H1 (cell line): Measurements from ENCODE around the gene RASD1. TPM values are rescaled to one million over a fixed set of nuclear protein-coding genes. Genes with fewer than 3 reads are reported as not detected.

Experiments
- CTCF ChIA-PET: fragments of 300-600 bp; sonication (Branson Sonifier 250); formaldehyde crosslinking; loops from one replicate; lab custom pipeline; 2021; ENCODE audit not compliant: partially characterized antibody; lab: Charles Lee
- POLR2A ChIA-PET: fragments of 300-600 bp; sonication (Branson Sonifier 250); formaldehyde crosslinking; loops from one replicate; lab custom pipeline; 2021; ENCODE audit warnings: inconsistent platforms; ENCODE audit not compliant: partially characterized antibody; lab: Charles Lee
- DNase-seq, 2 experiments: peaks; one replicate each; pipeline versions ENCODE4 v3.0.0 to v3.0.0-alpha.2; 2010 to 2022; ENCODE audit warnings: low spot score in 2 of 2, low read depth in 1 of 2, mixed read lengths in 1 of 2
- FAIRE-seq: peaks from 2 replicates; lab custom pipeline; 2011; peaks lifted over from hg19 to GRCh38; lab: Jason Lieb, UNC
- H2AFZ ChIP-seq: 2 replicates; pipeline ENCODE4 v1.8.1; 2012; ENCODE audit warnings: low read length, inconsistent platforms
- H2AK5ac ChIP-seq: 2 replicates; pipeline ENCODE4 v1.6.1; 2013; ENCODE audit warnings: low read depth, low read length
- H2BK120ac ChIP-seq: replicated peaks from 2 replicates; pipeline ENCODE3; 2013; ENCODE audit warnings: low read depth, low read length, inconsistent platforms
- H2BK12ac ChIP-seq: 2 replicates; pipeline ENCODE4 v1.6.1; 2013; ENCODE audit warnings: low read depth, low read length
- H2BK15ac ChIP-seq: 2 replicates; pipeline ENCODE4 v1.6.1; 2013; ENCODE audit warnings: low read length
- H2BK20ac ChIP-seq: 2 replicates; pipeline ENCODE4 v1.6.1; 2013; ENCODE audit warnings: low read length
- H2BK5ac ChIP-seq: 2 replicates; pipeline ENCODE4 v1.6.1; 2013; ENCODE audit warnings: low read depth, low read length
- H3K14ac ChIP-seq: 2 replicates; pipeline ENCODE4 v1.6.1; 2013; ENCODE audit warnings: inconsistent platforms; ENCODE audit not compliant: insufficient read length
- H3K18ac ChIP-seq: 2 replicates; pipeline ENCODE4 v1.6.1; 2013; ENCODE audit warnings: low read length; ENCODE audit errors: extremely low read depth
- H3K23ac ChIP-seq: 2 replicates; pipeline ENCODE4 v1.6.1; 2013; ENCODE audit warnings: inconsistent platforms; ENCODE audit not compliant: insufficient read length
- H3K23me2 ChIP-seq: 2 replicates; pipeline ENCODE4 v1.6.1; 2013; ENCODE audit warnings: low read depth, low read length
- H3K27ac ChIP-seq: 2 replicates; pipeline ENCODE4 v1.6.1; 2011; ENCODE audit warnings: low read depth, low read length, inconsistent platforms
- H3K27me3 ChIP-seq, 4 experiments: replicated peaks in 1 of 4; 1 replicate in 1 of 4; 2 replicates in 3 of 4; pipeline versions ENCODE4 v1.6.1 to v1.8.1; 2011 to 2013; ENCODE audit warnings: low read length in 3 of 4, mild to moderate bottlenecking in 3 of 4, inconsistent platforms in 2 of 4, mixed read lengths in 2 of 4, moderate library complexity in 1 of 4; ENCODE audit not compliant: control insufficient read depth in 3 of 4, insufficient read depth in 3 of 4; ENCODE audit errors: extremely low read depth in 1 of 4
- H3K36me3 ChIP-seq, 4 experiments: 2 replicates each; pipeline versions ENCODE4 v1.6.1 to v1.8.1; 2011 to 2013; ENCODE audit warnings: mild to moderate bottlenecking in 4 of 4, low read length in 3 of 4, moderate library complexity in 2 of 4, control low read depth in 1 of 4, inconsistent platforms in 1 of 4; ENCODE audit not compliant: insufficient read depth in 4 of 4, control insufficient read depth in 2 of 4
- H3K4ac ChIP-seq: replicated peaks from 2 replicates; pipeline ENCODE3; 2013; ENCODE audit warnings: low read length, low read depth, mixed read lengths, inconsistent platforms; ENCODE audit not compliant: insufficient read length
- H3K4me1 ChIP-seq, 4 experiments: replicated peaks in 1 of 4; 1 replicate in 1 of 4; 2 replicates in 3 of 4; pipeline versions ENCODE4 v1.6.1 to v1.8.1; 2011 to 2013; ENCODE audit warnings: low read length in 3 of 4, inconsistent platforms in 2 of 4, mixed read lengths in 1 of 4; ENCODE audit not compliant: insufficient read depth in 4 of 4, control insufficient read depth in 3 of 4
- H3K4me2 ChIP-seq, 2 experiments: 2 replicates each; pipeline versions ENCODE4 v1.6.1 to v1.8.1; 2011 to 2013; ENCODE audit warnings: low read depth in 2 of 2, low read length in 2 of 2, control low read depth in 1 of 2, inconsistent platforms in 1 of 2, mild to moderate bottlenecking in 1 of 2; ENCODE audit not compliant: insufficient read depth in 1 of 2
- H3K4me3 ChIP-seq, 4 experiments: fragments of 200-600, 300-600 bp in 1 of 4; sonication (generic), shearing (Covaris generic), sonication (Bioruptor Twin) in 1 of 4; 2 replicates each; pipeline versions ENCODE4 v1.5.1 to v1.8.1; 2011 to 2016; ENCODE audit warnings: low read length in 4 of 4, low read depth in 3 of 4, control low read depth in 2 of 4, inconsistent platforms in 2 of 4, mild to moderate bottlenecking in 2 of 4, mixed read lengths in 1 of 4, moderate library complexity in 1 of 4; ENCODE audit not compliant: insufficient read depth in 2 of 4; ENCODE audit errors: extremely low read depth in 1 of 4
- H3K56ac ChIP-seq: replicated peaks from 2 replicates; pipeline ENCODE3; 2013; ENCODE audit warnings: low read depth, mild to moderate bottlenecking, mixed read lengths, low read length, inconsistent platforms; ENCODE audit not compliant: insufficient read length
- H3K79me1 ChIP-seq: 2 replicates; pipeline ENCODE4 v1.6.1; 2013; ENCODE audit warnings: low read depth, low read length, control low read depth
- H3K79me2 ChIP-seq, 2 experiments: 2 replicates each; pipeline versions ENCODE4 v1.6.1 to v1.8.1; 2012 to 2013; ENCODE audit warnings: low read length in 2 of 2, mild to moderate bottlenecking in 2 of 2, inconsistent platforms in 1 of 2; ENCODE audit not compliant: insufficient read depth in 2 of 2, control insufficient read depth in 1 of 2
- H3K9ac ChIP-seq, 4 experiments: replicated peaks in 1 of 4; 1 replicate in 1 of 4; 2 replicates in 3 of 4; pipeline versions ENCODE4 v1.6.1 to v1.8.1; 2011 to 2013; ENCODE audit warnings: low read depth in 3 of 4, low read length in 3 of 4, control low read depth in 2 of 4, mild to moderate bottlenecking in 2 of 4, moderate library complexity in 2 of 4, inconsistent platforms in 1 of 4; ENCODE audit errors: extremely low read depth in 1 of 4
- H3K9me3 ChIP-seq, 2 experiments: 2 replicates each; pipeline versions ENCODE4 v1.6.1 to v1.8.1; 2012 to 2013; ENCODE audit warnings: mild to moderate bottlenecking in 2 of 2, moderate library complexity in 2 of 2, control low read depth in 1 of 2, inconsistent platforms in 1 of 2, low read depth in 1 of 2, low read length in 1 of 2, mixed read lengths in 1 of 2; ENCODE audit not compliant: insufficient read depth in 2 of 2
- H4K20me1 ChIP-seq, 2 experiments: replicated peaks in 1 of 2; 2 replicates each; pipeline versions ENCODE3 to v1.8.1; 2011 to 2013; ENCODE audit warnings: inconsistent platforms in 2 of 2, low read length in 2 of 2, mild to moderate bottlenecking in 1 of 2; ENCODE audit not compliant: insufficient read depth in 2 of 2, control insufficient read depth in 1 of 2
- H4K5ac ChIP-seq: 2 replicates; pipeline ENCODE4 v1.6.1; 2013; ENCODE audit warnings: low read length, low read depth, mixed read lengths, inconsistent platforms; ENCODE audit not compliant: insufficient read length
- H4K8ac ChIP-seq: 2 replicates; pipeline ENCODE4 v1.8.0; 2013; ENCODE audit warnings: mild to moderate bottlenecking, moderate library complexity, low read length, inconsistent platforms; ENCODE audit not compliant: insufficient read depth; ENCODE audit errors: extremely low read depth
- H4K91ac ChIP-seq: replicated peaks from 2 replicates; pipeline ENCODE3; 2013; ENCODE audit warnings: low read length, mixed read lengths, inconsistent platforms; ENCODE audit not compliant: insufficient read length
- BCL11A ChIP-seq, 2 experiments: IDR thresholded peaks; one replicate each; pipeline ENCODE4 v1.6.1; 2011; ENCODE audit warnings: low read depth in 2 of 2, low read length in 2 of 2, mild to moderate bottlenecking in 2 of 2
- CREB1 ChIP-seq: IDR thresholded peaks from 2 replicates; pipeline ENCODE4 v1.6.1; 2012; ENCODE audit warnings: inconsistent platforms
- PHF8 ChIP-seq: fragments of 200-600 bp; sonication (generic); conservative IDR thresholded peaks from 2 replicates; pipeline ENCODE4 v1.7.1; 2012; ENCODE audit warnings: low read depth, mild to moderate bottlenecking, inconsistent platforms, low read length, moderate library complexity
- SP4 ChIP-seq: IDR thresholded peaks from 2 replicates; pipeline ENCODE4 v1.6.1; 2012; ENCODE audit warnings: low read length, inconsistent platforms
- WGBS, 2 experiments: shearing (Covaris generic) in 1 of 2; methylation state at CpG; one replicate each; pipeline versions ENCODE4 v1.1.6 to v1.1.7; 2013 to 2015; ENCODE audit warnings: low lambda C conversion rate in 2 of 2, mixed read lengths in 2 of 2, inconsistent platforms in 1 of 2, low coverage in 1 of 2, missing lambda C conversion rate in 1 of 2; ENCODE audit not compliant: insufficient replicate concordance in 2 of 2, insufficient coverage in 1 of 2, insufficient read length in 1 of 2; ENCODE audit errors: extremely low coverage in 1 of 2, missing lambda C conversion rate in 1 of 2; 5-methylcytosine and 5-hydroxymethylcytosine counted together
- polyA plus RNA-seq, 7 experiments: library from polyadenylated mRNA; depleted of rRNA in 3 of 7; stranded (reverse) in 5 of 7; unstranded in 2 of 7; fragments of >200 nt in 5 of 7; fragments of 200-250 nt in 2 of 7; gene quantifications; 1 replicate in 5 of 7; 2 replicates in 1 of 7; 4 replicates in 1 of 7; pipeline versions ENCODE4 v1.2.1 to v1.2.3, GENCODE V29; 2011 to 2013; ENCODE audit warnings: missing spikeins in 2 of 7, mixed read lengths in 2 of 7
- total RNA-seq: library from RNA; stranded (reverse); fragmentation: NEBNext Ultra II Directional; extraction: Animal tissue kit (Norgen Biotek cat#: 25700); gene quantifications from 2 replicates; pipeline ENCODE4 v1.2.1, GENCODE V29; 2021

RASD1 gene
- total and polyA plus RNA-seq, 2 of the 8 experiments (the other 6 are each of a cell fraction or from before 2014, with no cell fraction given), result 2.3 to 2.6 TPM

GRCh38 chr17:17519886-17520285, 23.7 kb upstream of the RASD1 start:
- Histone ChIP-seq H3K4ac (no peak overlapping the region), H3K27ac (no peak overlapping the region), H4K8ac (no peak overlapping the region; the same call in 1 of the 2 replicates), H3K4me1 (peaks cover 4 to 28% (median 18%) of the 10 kb centered on the region in 4 experiments), H2BK120ac (no peak overlapping the region), H3K23ac (no peak overlapping the region), H3K27me3 (no peaks in the 10 kb centered on the region), H3K4me2 (no peak overlapping the region), H3K79me2 (no peaks in the 10 kb centered on the region), H3K14ac (no peak overlapping the region), H2BK15ac (no peak overlapping the region), H2BK20ac (no peak overlapping the region), H4K20me1 (no peaks in the 10 kb centered on the region), H4K91ac (no peak overlapping the region), H3K4me3 (no peak overlapping the region), H3K9ac (no peak overlapping the region), H4K5ac (no peak overlapping the region), H3K56ac (no peak overlapping the region), H3K79me1 (no peaks in the 10 kb centered on the region), H3K23me2 (no peaks in the 10 kb centered on the region), H2BK12ac (no peak overlapping the region), H3K36me3 (no peaks in the 10 kb centered on the region), H2BK5ac (no peak overlapping the region), H3K18ac (no peak overlapping the region), H2AFZ (no peak overlapping the region), H3K9me3 (0 out of 4 replicates have a peak, but pooled peaks cover 0 to 2% of the 10 kb centered on the region in 2 experiments), H2AK5ac (no peak overlapping the region)
- DNase-seq, result no peak
- POLR2A ChIA-PET, result interaction anchor here (0.6 to 1.1 kb wide), 2 partner anchors 29 to 242 kb away, joined by 3 read pairs; no protein-coding TSS in a partner anchor
- no peak for FAIRE-seq
- no peak for TF ChIP-seq SP4
- no peak for TF ChIP-seq BCL11A (IDR thresholded peaks at IDR 0.05; ENCODE audit: low read depth in 2 of 2, low read length in 2 of 2)
- no peak for TF ChIP-seq PHF8
- no peak for TF ChIP-seq CREB1
- CTCF ChIA-PET, result interaction anchor here (0.9 to 5.7 kb wide), 7 partner anchors 10 to 121 kb away, joined by 3 to 32 read pairs (median 8); no protein-coding TSS in a partner anchor
- WGBS, 2 experiments, result 93% methylated on average over 10 of the region's 10 CpGs; no CpG with 5 or more reads in 1 of the 2 experiments
